DOHH2 (cell line): ENCODE results near the gene ZNF384.

Experiments used
- H3F3A ChIP-seq: fragments of 200-600 bp; sonication (generic), shearing (Covaris generic); 2 replicates; pipeline ENCODE4 v1.6.0; 2016; ENCODE audit warnings: antibody characterized with exemption, mild to moderate bottlenecking; ENCODE audit not compliant: control insufficient read depth, insufficient read depth
- H3K27ac ChIP-seq: fragments of 200-600 bp; sonication (generic); 2 replicates; pipeline ENCODE4 v1.5.1; 2014; ENCODE audit warnings: low read depth, mild to moderate bottlenecking, low read length, moderate library complexity
- H3K27me3 ChIP-seq: fragments of 200-600 bp; sonication (generic); 2 replicates; pipeline ENCODE4 v1.6.1; 2014; ENCODE audit warnings: mild to moderate bottlenecking, low read length, mixed read lengths; ENCODE audit not compliant: control insufficient read depth
- H3K36me3 ChIP-seq: fragments of 200-600 bp; sonication (generic); 2 replicates; pipeline ENCODE4 v1.6.1; 2014; ENCODE audit warnings: mild to moderate bottlenecking, low read length, moderate library complexity, mixed read lengths; ENCODE audit not compliant: control insufficient read depth
- H3K4me1 ChIP-seq: fragments of 200-600 bp; sonication (generic); 2 replicates; pipeline ENCODE4 v1.6.1; 2014; ENCODE audit warnings: mild to moderate bottlenecking, low read length, mixed read lengths; ENCODE audit not compliant: control insufficient read depth
- H3K4me2 ChIP-seq: fragments of 200-600 bp; sonication (generic); 2 replicates; pipeline ENCODE4 v1.6.0; 2014; ENCODE audit warnings: mild to moderate bottlenecking, low read length, moderate library complexity
- H3K4me3 ChIP-seq: fragments of 200-600 bp; sonication (generic); 2 replicates; pipeline ENCODE4 v1.5.1; 2014; ENCODE audit warnings: mild to moderate bottlenecking, low read length, mixed read lengths
- H3K79me2 ChIP-seq: fragments of 200-600 bp; sonication (generic); 2 replicates; pipeline ENCODE4 v1.6.1; 2014; ENCODE audit warnings: mild to moderate bottlenecking, low read length, mixed read lengths; ENCODE audit not compliant: control insufficient read depth
- H3K9me2 ChIP-seq: fragments of 200-600 bp; sonication (generic); replicated peaks from 2 replicates; pipeline ENCODE4 v1.6.1; 2014; ENCODE audit warnings: mild to moderate bottlenecking, low read length, mixed read lengths; ENCODE audit not compliant: control insufficient read depth
- H3K9me3 ChIP-seq: fragments of 200-600 bp; sonication (generic); 2 replicates; pipeline ENCODE4 v1.6.1; 2014; ENCODE audit warnings: antibody characterized with exemption, low read length, mixed read lengths; ENCODE audit not compliant: control insufficient read depth, insufficient read depth
- H4K20me1 ChIP-seq: fragments of 200-600 bp; sonication (generic); 2 replicates; pipeline ENCODE4 v1.6.0; 2014; ENCODE audit warnings: low read depth, mild to moderate bottlenecking, antibody characterized with exemption, low read length, moderate library complexity; ENCODE audit not compliant: control insufficient read depth, insufficient read depth
- CTCF ChIP-seq: fragments of 200-600 bp; sonication (generic); IDR thresholded peaks from one replicate; pipeline ENCODE4 v1.5.1; 2014; ENCODE audit warnings: antibody characterized with exemption, mild to moderate bottlenecking, low read depth, low read length; ENCODE audit not compliant: poor library complexity, severe bottlenecking
- EZH2phosphoT487 ChIP-seq: fragments of 200-600 bp; sonication (generic); IDR thresholded peaks from 2 replicates; pipeline ENCODE4 v1.6.1; 2017; ENCODE audit warnings: borderline replicate concordance, mild to moderate bottlenecking, antibody characterized with exemption, low read length, moderate library complexity, mixed read lengths

The ZNF384 gene

GRCh38 chr12:6635856-6636531 is 53.2 kb downstream of the ZNF384 start, which contains the start of gene LPAR5:
LPAR5 (minus strand) TSS chr12:6635959; CDS start chr12:6621248, 14,711 bp downstream.
- no peak for TF ChIP-seq CTCF
- no peak for TF ChIP-seq EZH2phosphoT487
- H3K79me2 ChIP-seq: peaks cover 44% of the 10 kb centered on the region
- H3K4me2 ChIP-seq: peak within 1 kb of the TSS; percentile 98
- H3K4me1 ChIP-seq: peaks cover 86% of the 10 kb centered on the region
- H4K20me1 ChIP-seq: no peaks in the 10 kb centered on the region
- H3K27ac ChIP-seq: peak within 1 kb of the TSS; percentile 95
- H3K4me3 ChIP-seq: peak within 1 kb of the TSS; percentile 76
- no peaks in the 10 kb centered on the region for H3K9me3 ChIP-seq
- H3K9me2 ChIP-seq: no peaks in the 10 kb centered on the region
- peaks cover 13% of the 10 kb centered on the region for H3K36me3 ChIP-seq
- peaks cover 11% of the 10 kb centered on the region for H3F3A ChIP-seq
- H3K27me3 ChIP-seq: no peaks in the 10 kb centered on the region

GRCh38 chr12:6635375-6635855 is 53.8 kb downstream of the ZNF384 start:
- Histone ChIP-seq H3K36me3 (peaks cover 18% of the 10 kb centered on the region), H3K4me2 (peak overlapping the region; percentile 98), H3K9me2 (no peaks in the 10 kb centered on the region), H3F3A (peaks cover 11% of the 10 kb centered on the region), H3K4me1 (peaks cover 92% of the 10 kb centered on the region), H3K79me2 (peaks cover 49% of the 10 kb centered on the region), H3K27ac (peak overlapping the region; percentile 95), H4K20me1 (no peaks in the 10 kb centered on the region), H3K4me3 (peak overlapping the region; percentile 76), H3K27me3 (no peaks in the 10 kb centered on the region), H3K9me3 (no peaks in the 10 kb centered on the region)
- TF ChIP-seq CTCF (no peak), EZH2phosphoT487 (no peak)

- Histone ChIP-seq H3K4me2 (peak overlapping the region; percentile 98), H3K4me1 (peaks cover 86% of the 10 kb centered on the region), H3K27ac (peak overlapping the region; percentile 95), H3K4me3 (peak overlapping the region; percentile 76), H3K36me3 (peaks cover 18% of the 10 kb centered on the region), H3K27me3 (no peaks in the 10 kb centered on the region), H3F3A (peaks cover 13% of the 10 kb centered on the region), H3K9me2 (no peaks in the 10 kb centered on the region), H4K20me1 (no peaks in the 10 kb centered on the region), H3K9me3 (no peaks in the 10 kb centered on the region), H3K79me2 (peaks cover 63% of the 10 kb centered on the region)
- TF ChIP-seq EZH2phosphoT487 (no peak), CTCF (no peak)
Measured at GRCh38 chr12:6632026-6632983, 56.9 kb downstream of the ZNF384 start.
